Left ventricle myocardium inferior (tissue), 1 donor: Measurements from ENCODE around the gene VAV2. TPM values are rescaled to one million over a fixed set of nuclear protein-coding genes. Genes with fewer than 3 reads are reported as not detected.
"Not testable (repeated sequence)": the region's sequence is repeated elsewhere in the genome, so short reads cannot be mapped to it uniquely, and the experiment has no call there.

Source experiments
- DNase-seq: peaks from one replicate; pipeline ENCODE4 v3.0.0-alpha.2; 2020
- H3K27ac ChIP-seq: fragments of 200-600 bp; replicated peaks from 2 replicates; pipeline ENCODE4 v1.8.0; 2021
- H3K27me3 ChIP-seq: fragments of 200-600 bp; 2 replicates; pipeline ENCODE4 v1.8.0; 2021; ENCODE audit warnings: low read depth
- H3K36me3 ChIP-seq: fragments of 200-600 bp; 2 replicates; pipeline ENCODE4 v1.8.0; 2021
- H3K4me1 ChIP-seq: fragments of 200-600 bp; 2 replicates; pipeline ENCODE4 v1.8.0; 2021
- H3K4me3 ChIP-seq: fragments of 200-600 bp; 2 replicates; pipeline ENCODE4 v1.8.0; 2021; ENCODE audit warnings: mild to moderate bottlenecking, moderate library complexity
- H3K9me3 ChIP-seq: fragments of 200-600 bp; replicated peaks from 2 replicates; pipeline ENCODE4 v1.8.0; 2021
- CTCF ChIP-seq: fragments of 200-600 bp; IDR thresholded peaks from 2 replicates; pipeline ENCODE4 v1.8.0; 2021; ENCODE audit warnings: antibody characterized with exemption, mild to moderate bottlenecking, borderline replicate concordance
- intact Hi-C: fragments of 100-400 bp; cut with micrococcal nuclease; formaldehyde crosslinking; loops from one replicate; pipeline ENCODE4 v1.11.0; 2022
- total RNA-seq: library from RNA; stranded (reverse); fragmentation: NEBNext Ultra II Directional; extraction: Animal tissue kit (Norgen Biotek cat#: 25700); gene quantifications from one replicate; pipeline ENCODE4 v1.2.1, GENCODE V29; 2021
- donor health status: DM: no; HTN: yes; CAD: no; lungs with severe emphysema.

The VAV2 gene
- total RNA-seq, 1 donor from 2014 or later: 4.1 TPM

GRCh38 chr9:133769511-133770075 lies 222.5 kb downstream of the VAV2 start:
- H3K36me3 ChIP-seq: peaks cover 74% of the 10 kb centered on the region
- intact Hi-C loops: no loop called here

GRCh38 chr9:133768859-133769510 lies 223.1 kb downstream of the VAV2 start:
- no peak for TF ChIP-seq CTCF
- intact Hi-C loops: no loop called here
- Histone ChIP-seq H3K4me3 (no peak overlapping the region), H3K36me3 (peaks cover 73% of the 10 kb centered on the region), H3K27ac (no peak overlapping the region), H3K27me3 (no peaks in the 10 kb centered on the region), H3K4me1 (no peaks in the 10 kb centered on the region), H3K9me3 (peaks cover 41% of the 10 kb centered on the region)
- DNase-seq: no peak

More at GRCh38 chr9:133769511-133770075, 222.5 kb downstream of the VAV2 start:
- TF ChIP-seq CTCF: no peak
- DNase-seq: no peak
- H3K27me3 ChIP-seq: no peaks in the 10 kb centered on the region
- H3K4me3 ChIP-seq: no peak overlapping the region
- H3K4me1 ChIP-seq: no peaks in the 10 kb centered on the region
- peaks cover 40% of the 10 kb centered on the region for H3K9me3 ChIP-seq
- H3K27ac ChIP-seq: no peak overlapping the region

GRCh38 chr9:133768371-133768858 lies 223.7 kb downstream of the VAV2 start:
- H3K36me3 ChIP-seq: peaks cover 74% of the 10 kb centered on the region
- no peak for TF ChIP-seq CTCF
- no peak for DNase-seq

GRCh38 chr9:133767625-133768024 lies 224.5 kb downstream of the VAV2 start:
- TF ChIP-seq CTCF: no peak
- no peak for DNase-seq
- intact Hi-C loops: no loop called here
- Histone ChIP-seq H3K9me3 (peaks cover 38% of the 10 kb centered on the region), H3K4me3 (no peak overlapping the region), H3K4me1 (no peaks in the 10 kb centered on the region), H3K27ac (no peak overlapping the region), H3K27me3 (no peaks in the 10 kb centered on the region), H3K36me3 (peaks cover 73% of the 10 kb centered on the region)

More at GRCh38 chr9:133768371-133768858, 223.7 kb downstream of the VAV2 start:
- Histone ChIP-seq H3K9me3 (peaks cover 38% of the 10 kb centered on the region), H3K4me1 (no peaks in the 10 kb centered on the region), H3K27ac (no peak overlapping the region), H3K27me3 (no peaks in the 10 kb centered on the region), H3K4me3 (no peak overlapping the region)
- intact Hi-C loops: no loop called here

- Histone ChIP-seq H3K4me3 (no peak overlapping the region), H3K9me3 (peaks cover 38% of the 10 kb centered on the region), H3K36me3 (peaks cover 70% of the 10 kb centered on the region), H3K4me1 (no peaks in the 10 kb centered on the region), H3K27me3 (no peaks in the 10 kb centered on the region), H3K27ac (no peak overlapping the region)
- TF ChIP-seq CTCF: no peak
- no peak for DNase-seq
- intact Hi-C loops: no loop called here
These were observed 225.1 kb downstream of the VAV2 start for GRCh38 chr9:133767008-133767407.

DNA sequence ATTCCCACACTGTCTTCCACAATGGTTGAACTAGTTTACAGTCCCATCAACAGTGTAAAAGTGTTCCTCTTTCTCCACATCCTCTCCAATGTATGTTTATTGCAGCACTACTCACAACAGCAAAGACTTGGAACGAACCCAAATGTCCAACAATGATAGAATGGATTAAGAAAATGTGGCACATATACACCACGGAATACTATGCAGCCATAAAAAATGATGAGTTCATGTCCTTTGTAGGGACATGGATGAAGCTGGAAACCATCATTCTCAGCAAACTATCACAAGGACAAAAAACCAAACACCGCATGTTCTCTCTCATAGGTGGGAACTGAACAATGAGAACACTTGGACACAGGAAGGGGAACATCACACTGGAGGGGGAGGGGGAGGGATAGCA lies 225.9 kb downstream of the VAV2 start:
- H3K27me3 ChIP-seq, H3K4me1 ChIP-seq, DNase-seq, H3K27ac ChIP-seq, H3K4me3 ChIP-seq, intact Hi-C loops: not testable (repeated sequence)
- Histone ChIP-seq H3K36me3 (peaks cover 64% of the 10 kb centered on the region), H3K9me3 (peaks cover 38% of the 10 kb centered on the region)
